ENCODE data around the gene ZFP69. TPM values are rescaled to one million over a fixed set of nuclear protein-coding genes. Genes with fewer than 3 reads are reported as not detected.

ZFP69 gene
- total RNA-seq, 1 donor from 2014 or later, result 3.3 TPM

- DNase-seq (ENCODE audit: low spot score), result peak; percentile 81
Observed at GRCh38 chr1:40508375-40509341, 31.6 kb downstream of the ZFP69 start, which contains the start of gene EXO5. Gene EXO5 (plus strand): TSS chr1:40508767. CDS start chr1:40514545, 5,778 bp downstream.

- no peak for DNase-seq (ENCODE audit: low spot score)
Observed at GRCh38 chr1:40519517-40519916, 42.4 kb downstream of the ZFP69 start.

GRCh38 chr1:40530735-40531380 is 53.8 kb downstream of the ZFP69 start:
- DNase-seq (ENCODE audit: low spot score), result no peak

GRCh38 chr1:40531381-40532061 is 54.4 kb downstream of the ZFP69 start, which contains the start of gene ZNF684:
Gene ZNF684 (plus strand): TSS chr1:40531637. CDS start chr1:40533167, 1,530 bp downstream.
- peak; percentile 93 for DNase-seq (ENCODE audit: low spot score)

- no peak for DNase-seq (ENCODE audit: low spot score)
Observed at GRCh38 chr1:40532062-40532389, 54.9 kb downstream of the ZFP69 start.

- DNase-seq (ENCODE audit: low spot score), result no peak
Observed at GRCh38 chr1:40532844-40533424, 55.8 kb downstream of the ZFP69 start.

GRCh38 chr1:40534589-40534988 is 57.5 kb downstream of the ZFP69 start:
- no peak for DNase-seq (ENCODE audit: low spot score)

GRCh38 chr1:40535732-40536131 is 58.6 kb downstream of the ZFP69 start:
- DNase-seq (ENCODE audit: low spot score), result no peak

GRCh38 chr1:40539338-40539737 is 62.2 kb downstream of the ZFP69 start:
- no peak for DNase-seq (ENCODE audit: low spot score)

Other genes with a start within 250 kb of the ZFP69 start
- gene TMCO2, start 229.4 kb upstream of the ZFP69 start, total RNA-seq, result not detected
- gene ZMPSTE24, start 219.1 kb upstream of the ZFP69 start, total RNA-seq, result 64.8 TPM
- 8.3 TPM for gene COL9A2, start 160.0 kb upstream of the ZFP69 start, total RNA-seq
- 47.6 TPM for gene SMAP2, start 103.6 kb upstream of the ZFP69 start, total RNA-seq
- gene ZFP69B, start 26.8 kb upstream of the ZFP69 start, total RNA-seq, result 1.8 TPM
- 6.3 TPM for gene EXO5, start 31.5 kb downstream of the ZFP69 start, total RNA-seq
- gene ZNF684, start 54.3 kb downstream of the ZFP69 start, total RNA-seq, result 4.4 TPM
- gene RIMS3, start 188.4 kb downstream of the ZFP69 start, total RNA-seq, result 4.2 TPM
- gene NFYC, start 214.4 kb downstream of the ZFP69 start, total RNA-seq, result 57.0 TPM